H1 (cell line): ENCODE data around the gene FOSL2.

ENCODE experiments used
- JUN ChIP-seq: IDR thresholded peaks from 2 replicates; pipeline ENCODE4 v1.6.1; 2011; ENCODE audit warnings: low read depth, mild to moderate bottlenecking, improper control_type of control experiment, low read length
- SIN3A ChIP-seq, 2 experiments: IDR thresholded peaks in 1 of 2; conservative IDR thresholded peaks in 1 of 2; 2 replicates each; pipeline ENCODE4 v1.6.1; 2011 to 2012; ENCODE audit warnings: low read length in 2 of 2, improper control_type of control experiment in 1 of 2, low read depth in 1 of 2, mild to moderate bottlenecking in 1 of 2

DNA sequence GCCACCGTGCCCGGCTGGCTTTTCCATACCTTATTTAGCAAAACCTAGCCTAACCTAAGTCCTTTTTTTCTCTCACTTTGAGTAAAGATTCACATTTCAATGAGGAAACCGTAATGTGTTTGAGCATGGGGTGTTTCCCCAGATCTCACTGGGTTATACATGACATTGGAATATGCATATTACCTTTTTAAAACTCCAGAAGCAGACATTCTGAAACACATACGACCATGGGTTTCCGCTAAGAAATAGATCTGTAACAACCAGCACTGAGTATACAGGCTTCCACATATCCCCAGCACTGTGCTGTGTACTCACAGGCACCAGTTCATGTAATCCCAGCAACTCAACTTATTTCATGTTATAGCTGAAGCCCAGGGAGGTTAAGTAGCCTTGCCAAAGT, 41.0 kb upstream of the FOSL2 start:
- TF ChIP-seq SIN3A (conservative IDR thresholded peaks at IDR 0.05 in 1 of 2, IDR thresholded peaks at IDR 0.05 in 1 of 2; ENCODE audit: low read depth in 1 of 2, low read length in 2 of 2) (no peak), JUN (no peak)
